LNCaP clone FGC (cell line): ENCODE results near the gene TEX12.

ENCODE experiments used
- DNase-seq: peaks from one replicate; pipeline ENCODE4 v3.0.0-alpha.2; 2011; ENCODE audit warnings: low read depth
- H3K4me3 ChIP-seq: 2 replicates; pipeline ENCODE4 v1.5.1; 2011; ENCODE audit warnings: mild to moderate bottlenecking, low read depth, low read length, control low read depth
- CTCF ChIP-seq: IDR thresholded peaks from 2 replicates; pipeline ENCODE4 v1.5.1; 2012; ENCODE audit warnings: mild to moderate bottlenecking; ENCODE audit not compliant: control insufficient read depth, insufficient read depth; ENCODE audit errors: extremely low read depth

TEX12 gene

GRCh38 chr11:112163875-112164685 lies 3.1 kb upstream of the TEX12 start, which contains the start of gene IL18:
TSS of gene IL18 (minus strand) at chr11:112164094. CDS start at chr11:112155053, 9,041 bp downstream.
- TF ChIP-seq CTCF: no peak
- DNase-seq: no peak
- no peak within 1 kb of the TSS for H3K4me3 ChIP-seq

- H3K4me3 ChIP-seq: no peak overlapping the region
- DNase-seq: no peak
- TF ChIP-seq CTCF: no peak
These were observed 2.1 kb upstream of the TEX12 start for GRCh38 chr11:112165049-112165448.

DNA sequence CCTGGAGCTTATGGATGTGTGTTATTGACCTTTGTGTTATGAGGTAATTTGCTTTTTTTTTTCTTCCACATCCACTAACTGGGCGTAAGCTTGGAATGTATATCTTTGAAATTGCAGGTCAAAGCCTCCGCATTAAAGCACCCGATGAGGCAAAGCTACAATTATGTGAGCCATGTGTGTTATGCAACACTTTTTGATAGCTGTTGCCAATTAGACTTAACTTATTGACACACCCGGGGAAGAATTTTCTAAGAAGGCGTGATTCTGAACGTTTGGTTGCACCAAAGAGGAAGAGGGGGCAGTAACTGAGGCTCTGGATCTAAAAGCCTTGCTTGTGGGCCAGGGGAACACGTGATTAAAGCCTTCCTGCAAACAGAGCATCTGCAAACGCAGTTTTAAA lies 610 bp upstream of the TEX12 start:
- no peak for TF ChIP-seq CTCF
- no peak overlapping the region for H3K4me3 ChIP-seq
- DNase-seq: no peak

DNA sequence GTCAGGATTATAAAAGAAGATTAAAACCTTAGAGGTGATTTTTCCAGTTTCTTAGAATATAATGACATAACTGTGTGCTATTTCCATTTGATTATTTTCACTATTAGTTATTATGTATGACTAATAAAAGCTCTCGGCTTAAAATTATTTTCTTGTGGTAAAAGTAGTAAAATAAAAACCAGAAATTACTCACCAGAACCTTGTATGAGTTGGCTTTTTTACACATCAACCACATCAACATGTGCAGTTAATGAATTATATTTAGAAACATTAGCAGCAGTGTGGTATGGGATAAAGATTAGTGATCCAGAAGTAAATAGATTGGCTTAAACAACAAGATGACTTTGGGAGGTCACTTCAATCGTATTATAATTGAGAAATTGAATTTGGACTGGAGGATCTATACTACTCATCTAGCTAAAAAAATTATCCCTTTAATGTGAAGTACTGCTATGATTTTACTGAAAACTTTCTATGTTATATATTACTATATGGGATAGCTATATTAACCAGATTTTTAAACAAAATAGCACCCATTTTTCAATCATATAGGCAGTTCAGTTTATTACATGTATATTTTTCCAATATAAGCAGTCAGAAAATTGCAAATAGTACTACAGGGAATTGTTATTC lies 5.3 kb downstream of the TEX12 start:
- TF ChIP-seq CTCF: no peak
- no peak overlapping the region for H3K4me3 ChIP-seq
- no peak for DNase-seq

DNA sequence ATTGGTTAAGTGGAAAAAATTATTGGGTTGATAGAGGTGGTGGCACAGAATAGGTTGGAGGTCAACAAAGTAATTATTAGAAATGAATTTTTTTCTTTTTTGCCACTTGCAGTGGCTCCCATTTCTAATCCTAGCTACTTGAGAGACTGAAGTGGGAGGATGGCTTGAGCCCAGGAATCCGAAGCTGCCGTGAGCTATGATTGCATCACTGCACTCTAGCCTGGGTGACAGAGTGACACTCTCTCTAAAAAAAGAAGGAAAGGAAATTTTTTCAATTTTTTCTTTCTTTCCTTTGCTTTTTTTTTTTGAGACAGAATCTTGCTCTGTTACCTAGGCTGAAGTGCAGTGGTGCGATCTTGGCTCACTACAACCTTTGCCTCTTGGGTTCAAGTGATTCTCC lies 6.0 kb downstream of the TEX12 start:
- no peak overlapping the region for H3K4me3 ChIP-seq
- DNase-seq: no peak
- no peak for TF ChIP-seq CTCF

DNA sequence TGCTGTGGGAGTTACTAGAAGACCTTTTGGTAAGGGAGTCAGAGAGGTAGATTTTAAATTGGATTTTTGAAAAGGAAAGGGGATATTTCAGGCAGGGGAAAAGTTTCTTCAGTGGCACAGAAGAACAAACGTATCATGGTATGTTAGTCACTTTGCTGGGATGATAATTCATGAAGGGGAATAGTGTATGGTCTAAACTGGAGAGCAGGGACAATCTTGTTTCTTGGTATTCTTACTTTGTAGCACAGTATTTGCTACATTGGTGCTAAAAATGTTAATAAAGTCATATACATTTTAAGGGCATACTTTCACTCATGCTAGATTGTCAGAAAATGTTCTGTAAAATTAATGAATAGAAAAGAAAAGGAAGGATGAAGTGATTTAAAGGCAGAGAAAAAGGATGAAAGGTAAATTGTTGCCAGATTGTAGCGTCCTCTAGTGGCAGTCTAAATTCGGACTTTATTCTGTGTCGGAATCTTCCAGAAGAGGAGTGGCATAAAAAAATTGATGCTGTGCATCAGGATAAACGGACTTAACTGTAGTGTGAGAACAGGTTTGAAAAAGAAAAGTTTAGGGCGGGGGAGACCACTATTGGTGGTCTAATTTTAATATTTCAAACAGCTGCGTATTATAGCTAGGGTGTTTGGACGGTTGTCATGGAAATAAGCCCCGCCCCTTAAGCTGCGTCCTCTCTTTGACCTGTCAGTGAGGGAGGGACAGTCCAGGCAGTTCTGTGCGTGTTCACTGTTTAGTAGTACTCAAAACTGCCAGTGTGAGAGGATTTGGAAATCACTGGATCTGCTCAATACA lies 7.8 kb downstream of the TEX12 start, which contains the start of gene BCO2:
Gene BCO2, plus strand, starts transcription at position 724 of the 810 bp plus-strand sequence. CDS start 90 bp downstream, outside the sequence.
- peak; percentile 31 for DNase-seq
- H3K4me3 ChIP-seq: peak within 1 kb of the TSS; percentile 30
- peak; percentile 59 for TF ChIP-seq CTCF
